Spleen (tissue), 7 donors: Measurements from ENCODE around the gene TNFRSF13B.

Source experiments
- CTCF ChIP-seq, 11 experiments: fragments of 200-600 bp in 7 of 11; fragments of 450-650 bp in 4 of 11; sonication (generic) in 4 of 11; IDR thresholded peaks in 8 of 11; conservative IDR thresholded peaks in 3 of 11; 1 replicate in 7 of 11; 2 replicates in 4 of 11; pipeline versions ENCODE4 v1.4.0 to v1.8.0; 2016 to 2021; ENCODE audit warnings: antibody characterized with exemption in 11 of 11, inconsistent platforms in 4 of 11, mild to moderate bottlenecking in 1 of 11
- POLR2A ChIP-seq, 3 donors: fragments of 450-650 bp; IDR thresholded peaks; one replicate each; pipeline ENCODE4 v1.5.1; 2017; ENCODE audit warnings: antibody characterized with exemption in 3 of 3, mild to moderate bottlenecking in 1 of 3
- donor health status: DM: no; HTN: no; CAD: no; lungs with moderate emphysema.
- donor health status: DM: no; HTN: no; CAD: no.
- donor health status: DM: no; HTN: no; CAD: no.

DNA sequence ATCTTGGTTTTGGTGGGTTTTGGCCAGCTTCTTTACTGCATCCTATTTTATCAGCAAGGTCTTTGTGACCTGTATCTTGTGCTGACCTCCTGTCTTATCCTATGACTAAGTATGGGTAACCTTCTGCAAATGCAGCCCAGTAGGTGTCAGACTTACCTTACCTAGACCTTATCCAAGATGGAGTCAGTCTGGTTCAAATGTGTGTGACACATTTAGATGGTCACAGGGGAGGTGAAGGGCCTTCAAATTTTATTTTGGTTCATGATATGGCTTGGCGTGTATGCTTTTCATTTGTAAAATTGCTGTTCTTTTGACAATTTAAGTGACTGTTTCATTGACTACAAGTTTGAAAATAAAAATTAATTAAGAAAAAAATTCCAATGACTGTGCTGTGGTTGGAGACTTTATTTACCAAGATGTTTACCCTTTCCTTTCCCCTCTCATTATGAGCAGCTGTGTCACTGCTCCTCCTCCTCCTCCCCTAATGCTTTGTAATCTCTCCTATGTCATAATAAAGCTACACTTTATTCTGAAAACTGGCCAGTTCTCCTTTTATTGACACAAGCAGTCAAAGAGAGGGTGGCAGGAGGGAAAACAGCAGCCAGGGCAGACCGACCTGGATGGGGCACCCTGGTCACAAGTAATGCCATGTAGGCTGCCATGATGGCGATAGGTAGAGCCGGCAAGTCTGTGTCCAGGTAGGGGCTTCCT lies 49.4 kb downstream of the TNFRSF13B start:
- TF ChIP-seq CTCF (IDR thresholded peaks at IDR 0.05 in 8 of 11, conservative IDR thresholded peaks at IDR 0.05 in 3 of 11) (no peak), POLR2A (IDR thresholded peaks at IDR 0.05) (no peak)
